Measurements from ENCODE around the gene ROPN1L.
"Not testable (repeated sequence)": the region's sequence is repeated elsewhere in the genome, so short reads cannot be mapped to it uniquely, and the experiment has no call there.

The ROPN1L gene

DNA sequence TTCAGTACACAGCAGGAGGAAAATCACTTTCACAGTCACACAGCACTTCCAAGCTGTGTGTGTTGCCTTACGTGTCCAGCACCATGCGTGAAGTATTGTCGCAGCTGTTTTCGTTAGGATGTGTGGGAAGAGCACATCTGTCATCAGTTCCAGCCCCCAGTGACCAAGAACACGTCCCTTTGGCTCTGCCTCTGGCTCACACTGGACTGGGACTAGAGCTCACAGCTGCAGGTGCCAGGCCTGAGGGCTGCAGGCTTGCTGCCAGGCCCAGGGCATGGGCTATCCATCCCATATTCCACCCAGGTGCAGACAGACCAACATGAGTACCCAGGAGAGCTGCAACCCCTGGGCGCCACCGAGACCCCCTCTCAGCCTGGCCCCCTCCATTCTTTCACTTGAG is 61.6 kb downstream of the ROPN1L start:
- no peak for DNase-seq

DNA sequence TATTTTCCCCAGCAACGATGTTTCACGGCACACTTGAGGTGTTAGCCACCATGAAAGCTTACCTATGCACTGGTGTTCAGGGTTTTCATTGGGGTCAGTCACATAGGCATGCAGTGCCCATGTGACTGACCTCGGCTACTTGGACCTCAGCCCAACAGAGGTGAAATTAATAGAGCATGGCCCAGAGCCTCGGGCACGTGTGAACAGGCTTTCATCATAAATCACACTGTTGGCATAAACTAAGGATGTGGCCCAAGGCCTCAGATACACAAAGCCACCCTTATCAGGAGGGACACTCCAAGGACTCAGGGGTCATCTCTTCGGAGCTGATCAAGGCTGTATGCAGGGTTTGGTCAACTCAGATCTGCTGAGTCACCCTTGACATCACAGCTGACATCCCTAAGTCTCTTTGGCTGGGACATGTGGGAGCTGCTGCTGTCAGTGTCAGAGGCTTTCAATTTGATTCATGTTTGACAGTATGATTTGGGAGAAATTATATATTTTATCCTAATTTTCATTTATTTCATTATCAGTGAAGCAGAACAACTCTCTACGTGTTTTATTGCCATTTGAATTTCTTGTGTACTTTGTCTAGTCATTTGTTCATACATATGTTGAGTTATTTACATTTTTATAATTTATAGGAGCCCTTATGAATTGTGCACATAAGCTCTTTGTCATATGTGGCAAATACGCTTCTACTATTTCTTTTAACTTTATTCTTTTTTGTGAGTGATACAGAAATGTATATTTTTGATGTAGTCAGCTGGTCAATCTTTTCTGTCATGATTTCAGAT is 62.5 kb downstream of the ROPN1L start:
- DNase-seq = no peak

DNA sequence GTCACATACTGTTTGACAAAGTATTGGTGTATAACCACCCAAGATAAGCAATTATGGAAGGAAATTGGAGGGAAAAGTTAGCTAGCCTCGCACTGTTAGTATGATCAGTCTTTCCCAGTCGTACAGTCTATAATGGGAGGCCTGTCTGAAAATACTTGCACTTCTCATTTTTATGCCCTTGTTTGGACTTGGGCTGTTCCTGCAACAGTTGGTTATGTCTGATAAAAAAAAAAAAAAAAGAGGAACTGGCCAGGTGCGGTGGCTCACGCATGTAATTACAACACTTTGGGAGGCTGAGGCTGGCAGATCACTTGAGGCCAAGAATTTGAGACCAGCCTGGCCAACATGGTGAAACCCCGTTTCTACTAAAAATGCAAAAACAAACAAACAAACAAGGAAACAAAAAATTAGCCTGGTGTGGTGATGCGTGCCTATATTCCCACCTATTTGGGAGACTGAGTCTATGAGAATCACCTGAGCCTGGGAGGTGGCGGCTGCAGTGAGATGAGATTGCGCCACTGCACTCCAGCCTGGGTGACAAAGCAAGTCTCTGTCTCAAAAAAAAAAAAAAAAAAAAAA is 63.9 kb downstream of the ROPN1L start:
- no peak for DNase-seq

- no peak for DNase-seq
Observed at GRCh38 chr5:10506535-10506934, 64.9 kb downstream of the ROPN1L start.

GRCh38 chr5:10507575-10508096 is 66.0 kb downstream of the ROPN1L start:
- DNase-seq = no peak

- DNase-seq = no peak
Observed at GRCh38 chr5:10509575-10509974, 67.9 kb downstream of the ROPN1L start.

DNA sequence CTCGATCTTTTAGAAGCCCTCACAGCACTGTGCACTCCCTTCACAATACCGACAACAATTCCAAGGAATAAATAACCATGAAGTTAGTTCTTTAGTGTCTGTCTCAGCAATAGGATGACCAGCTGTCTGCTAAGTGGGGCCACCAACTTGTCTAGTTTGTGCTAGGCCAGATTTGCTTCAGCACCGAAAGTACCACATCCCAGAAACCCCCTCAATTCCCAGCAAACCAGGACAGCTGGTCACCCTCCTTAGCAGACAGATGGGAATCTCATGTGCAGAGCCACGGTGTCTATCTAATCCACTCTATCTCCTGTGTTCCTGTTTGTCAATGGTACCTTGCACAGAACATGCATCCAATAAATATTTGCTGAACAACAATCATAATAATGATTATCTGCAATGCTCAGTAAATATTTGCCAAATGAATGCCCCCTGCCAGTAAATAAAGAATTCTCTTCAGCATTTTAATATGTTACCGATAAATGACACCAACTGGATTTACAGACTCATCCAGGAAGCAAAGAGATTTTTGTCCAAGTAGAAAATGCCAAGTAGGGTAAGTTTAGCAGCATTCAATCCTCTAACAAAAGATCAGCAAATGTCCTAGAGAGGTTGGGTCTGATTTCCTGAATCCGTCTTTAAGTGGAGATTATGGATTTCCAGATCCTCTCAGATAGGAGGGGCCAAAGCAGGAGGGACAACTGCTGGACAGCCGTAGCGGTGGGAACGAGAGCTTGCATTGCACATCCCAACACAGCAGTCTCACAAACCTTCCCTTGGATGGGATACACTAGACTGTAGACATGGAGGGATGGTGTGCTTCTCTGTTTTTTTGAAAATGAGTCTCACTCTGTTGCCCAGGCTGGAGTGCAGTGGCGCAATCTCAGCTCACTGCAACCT is 70.3 kb downstream of the ROPN1L start:
- DNase-seq = no peak

GRCh38 chr5:10513501-10514442 is 72.1 kb downstream of the ROPN1L start:
- no peak for DNase-seq

GRCh38 chr5:10514572-10514971 is 72.9 kb downstream of the ROPN1L start:
- not testable (repeated sequence) for DNase-seq

All from GOT3 (cell line).